ENCODE data around the gene HMG20B.

- no peak for TF ChIP-seq FOXM1 (IDR thresholded peaks at IDR 0.05; ENCODE audit: borderline replicate concordance, low read depth)
- TF ChIP-seq MAX (IDR thresholded peaks at IDR 0.05) = no peak
- TF ChIP-seq EP300 (IDR thresholded peaks at IDR 0.05; ENCODE audit: borderline replicate concordance) = no peak
- TF ChIP-seq USF1 (IDR thresholded peaks at IDR 0.05) = no peak
- TF ChIP-seq CEBPB (IDR thresholded peaks at IDR 0.05) = no peak
- no peak for TF ChIP-seq TAF1 (IDR thresholded peaks at IDR 0.05; ENCODE audit: low read depth)
These were observed 40.4 kb downstream of the HMG20B start for GRCh38 chr19:3612901-3613741.
